Coronary artery (tissue), 2 donors: ENCODE data around the gene LSG1.

Experiments
- DNase-seq: peaks from one replicate; pipeline ENCODE4 v3.0.0-alpha.2; 2017; ENCODE audit warnings: low spot score
- H3K27ac ChIP-seq, 2 donors: fragments of 200-600 bp; sonication (generic); one replicate each; pipeline ENCODE4 v1.5.1; 2016 to 2019
- H3K4me3 ChIP-seq: fragments of 200-600 bp; sonication (generic); 2 replicates; pipeline ENCODE4 v1.5.1; 2016; ENCODE audit warnings: mild to moderate bottlenecking, moderate library complexity
- TF ChIP-seq, protein P1 (sequence below): fragments of 200-600 bp; sonication (generic); IDR thresholded peaks from one replicate; pipeline ENCODE4 v1.5.1; 2019; ENCODE audit warnings: antibody characterized with exemption

Gene LSG1

DNA sequence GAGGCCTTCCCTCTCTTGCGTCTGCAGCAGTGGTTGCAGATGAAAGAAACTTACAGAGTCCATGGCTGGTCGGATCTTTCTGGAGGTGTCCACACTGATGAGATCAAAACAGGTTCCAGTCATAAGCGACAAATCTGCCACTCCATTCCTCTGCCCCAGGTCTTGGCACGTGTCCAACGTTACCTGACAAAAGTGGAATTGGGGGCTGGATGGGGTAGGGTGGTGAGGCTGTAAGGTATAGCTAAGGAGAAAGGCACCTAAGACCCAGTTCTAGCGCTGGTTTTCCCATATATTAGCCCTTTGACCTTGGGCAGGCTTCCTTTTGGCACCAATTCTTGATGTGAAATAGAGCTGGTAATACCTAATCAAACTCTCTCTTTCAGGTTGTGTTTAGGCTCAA is 24.7 kb upstream of the LSG1 start:
- Histone ChIP-seq H3K27ac (no peak overlapping the region), H3K4me3 (no peak overlapping the region)
- TF ChIP-seq, protein P1, sequence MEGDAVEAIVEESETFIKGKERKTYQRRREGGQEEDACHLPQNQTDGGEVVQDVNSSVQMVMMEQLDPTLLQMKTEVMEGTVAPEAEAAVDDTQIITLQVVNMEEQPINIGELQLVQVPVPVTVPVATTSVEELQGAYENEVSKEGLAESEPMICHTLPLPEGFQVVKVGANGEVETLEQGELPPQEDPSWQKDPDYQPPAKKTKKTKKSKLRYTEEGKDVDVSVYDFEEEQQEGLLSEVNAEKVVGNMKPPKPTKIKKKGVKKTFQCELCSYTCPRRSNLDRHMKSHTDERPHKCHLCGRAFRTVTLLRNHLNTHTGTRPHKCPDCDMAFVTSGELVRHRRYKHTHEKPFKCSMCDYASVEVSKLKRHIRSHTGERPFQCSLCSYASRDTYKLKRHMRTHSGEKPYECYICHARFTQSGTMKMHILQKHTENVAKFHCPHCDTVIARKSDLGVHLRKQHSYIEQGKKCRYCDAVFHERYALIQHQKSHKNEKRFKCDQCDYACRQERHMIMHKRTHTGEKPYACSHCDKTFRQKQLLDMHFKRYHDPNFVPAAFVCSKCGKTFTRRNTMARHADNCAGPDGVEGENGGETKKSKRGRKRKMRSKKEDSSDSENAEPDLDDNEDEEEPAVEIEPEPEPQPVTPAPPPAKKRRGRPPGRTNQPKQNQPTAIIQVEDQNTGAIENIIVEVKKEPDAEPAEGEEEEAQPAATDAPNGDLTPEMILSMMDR, result no peak
- no peak for DNase-seq

DNA sequence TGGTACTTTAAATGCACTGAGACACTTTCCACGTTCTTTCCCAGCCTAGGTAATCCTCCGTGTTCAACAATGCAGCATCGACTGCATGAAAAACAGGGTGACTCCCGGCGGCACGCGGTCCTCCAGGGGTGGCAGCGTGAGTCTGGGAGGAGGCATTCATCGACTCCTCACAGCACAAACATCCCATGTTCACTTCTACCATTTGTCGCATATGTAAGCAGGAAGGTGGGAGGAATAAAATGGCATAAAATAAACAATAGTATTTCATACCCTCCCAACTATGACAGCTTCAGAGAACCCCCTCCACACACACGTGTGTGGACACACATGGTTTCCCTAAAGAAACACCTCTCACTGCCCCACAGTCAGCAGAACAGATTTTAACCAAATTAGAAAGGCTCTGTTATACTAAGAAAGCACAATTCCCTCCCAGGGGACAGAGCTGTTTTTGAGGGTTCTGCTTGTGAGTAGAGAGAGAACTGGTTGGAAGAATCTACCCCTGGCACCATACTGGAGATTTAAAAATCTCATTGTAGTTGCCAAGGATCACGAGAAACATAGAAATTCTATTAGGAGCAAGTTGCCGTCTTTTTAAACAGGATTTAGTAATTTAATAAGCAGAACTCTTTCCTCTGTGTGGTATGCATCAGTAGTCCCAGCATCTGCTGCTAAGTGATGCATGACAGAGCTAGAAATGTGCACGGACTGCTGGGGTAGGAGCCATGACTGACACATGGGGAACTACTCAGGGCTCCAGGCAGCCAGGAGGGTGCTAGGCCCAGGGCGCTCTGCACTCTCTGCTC is 19.7 kb upstream of the LSG1 start:
- no peak overlapping the region for H3K4me3 ChIP-seq
- TF ChIP-seq, protein P1, result no peak
- no peak for DNase-seq
- no peak overlapping the region for H3K27ac ChIP-seq

DNA sequence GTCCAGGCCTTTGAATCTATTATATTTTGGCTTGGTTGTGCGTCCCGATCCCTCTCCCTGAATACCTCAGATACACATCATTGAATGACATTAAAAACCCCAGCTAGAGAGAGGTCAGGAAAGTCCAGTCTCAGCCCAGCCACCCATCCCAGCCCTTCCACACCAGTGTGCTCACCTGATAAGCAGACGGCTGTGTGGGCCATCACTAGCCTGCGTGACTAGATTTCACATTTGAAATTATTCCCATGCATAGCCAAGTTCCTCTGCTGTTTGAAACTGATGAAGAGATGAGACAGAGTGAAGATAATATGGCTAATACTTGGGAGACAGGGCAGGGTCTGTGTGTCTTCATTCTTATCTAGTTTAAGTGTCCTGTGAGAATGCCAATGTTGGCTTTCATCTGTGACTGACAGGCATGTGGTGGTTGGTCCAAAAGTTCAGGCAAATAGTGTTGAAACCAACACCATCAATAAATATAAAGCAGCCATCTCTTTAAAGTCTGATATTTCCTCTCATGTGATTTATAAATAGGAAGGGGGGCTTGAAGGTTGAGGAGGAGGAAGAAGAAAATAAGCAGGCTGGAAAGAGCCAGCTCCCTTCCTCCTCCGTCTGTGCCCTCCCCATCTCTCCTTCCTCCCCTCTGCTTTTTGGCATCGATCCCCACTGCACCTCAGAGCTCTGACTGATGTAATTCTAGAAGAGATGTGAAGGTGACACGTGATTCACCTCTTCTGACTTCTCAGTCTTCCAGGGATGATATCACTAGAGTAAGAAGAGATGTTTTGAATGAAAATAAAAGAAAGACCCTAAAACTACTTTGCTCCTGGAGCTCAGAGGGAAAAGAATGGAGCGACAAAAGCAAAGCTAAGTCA is 18.7 kb upstream of the LSG1 start:
- H3K4me3 ChIP-seq, result no peak overlapping the region
- H3K27ac ChIP-seq, result no peak overlapping the region

DNA sequence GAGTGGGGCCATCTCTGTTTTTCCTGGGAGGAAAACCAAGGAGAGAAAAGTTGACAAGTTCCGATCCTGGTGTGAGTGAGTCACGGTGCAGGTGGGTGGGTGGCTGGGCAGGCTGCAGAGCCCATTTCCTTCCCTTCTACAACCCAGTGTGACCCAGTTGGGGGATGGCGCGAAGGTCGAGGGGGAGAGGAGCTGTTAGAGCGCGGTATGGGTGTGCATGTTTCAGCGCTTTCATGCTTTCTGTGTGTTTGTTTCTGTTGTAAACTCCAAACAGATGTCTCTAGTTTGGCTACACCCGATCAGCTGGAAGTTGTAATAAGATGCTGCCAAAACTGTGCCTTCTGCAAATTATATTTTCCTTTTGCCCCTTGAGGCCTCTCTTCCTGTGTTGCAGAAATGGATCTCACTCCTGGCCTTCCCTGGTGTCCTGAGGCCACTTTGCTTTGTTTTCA is 17.5 kb upstream of the LSG1 start:
- peak; percentile 62 for DNase-seq
- TF ChIP-seq, protein P1, result no peak
- Histone ChIP-seq H3K4me3 (no peak overlapping the region), H3K27ac (peak overlapping the region in 1 of 2 donors; percentile 28)

More for the DNA sequence above, 18.7 kb upstream of the LSG1 start:
- DNase-seq, result peak; percentile 45
- TF ChIP-seq, protein P1, result no peak

DNA sequence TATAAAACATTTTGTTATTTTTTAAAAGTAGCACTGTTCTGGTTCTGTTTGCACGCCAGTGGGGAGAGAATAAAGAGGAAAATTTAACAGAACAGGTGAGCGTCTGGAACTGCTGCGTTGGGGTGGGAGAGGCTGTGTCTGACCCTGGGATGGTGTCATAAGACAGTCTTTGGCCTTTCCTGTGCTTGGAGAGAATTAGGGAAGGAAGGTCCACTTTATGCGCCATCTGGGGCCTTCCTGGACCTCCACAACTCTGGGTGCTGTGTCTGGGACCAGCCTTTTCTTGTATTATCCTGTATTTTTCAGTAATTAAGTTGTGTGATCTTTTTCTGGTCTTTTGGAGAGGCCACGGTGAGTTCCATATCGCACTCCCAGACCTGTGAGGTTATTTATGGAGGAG is 17.0 kb upstream of the LSG1 start:
- DNase-seq, result peak; percentile 61
- TF ChIP-seq, protein P1, result no peak
- Histone ChIP-seq H3K27ac (no peak overlapping the region), H3K4me3 (no peak overlapping the region)

DNA sequence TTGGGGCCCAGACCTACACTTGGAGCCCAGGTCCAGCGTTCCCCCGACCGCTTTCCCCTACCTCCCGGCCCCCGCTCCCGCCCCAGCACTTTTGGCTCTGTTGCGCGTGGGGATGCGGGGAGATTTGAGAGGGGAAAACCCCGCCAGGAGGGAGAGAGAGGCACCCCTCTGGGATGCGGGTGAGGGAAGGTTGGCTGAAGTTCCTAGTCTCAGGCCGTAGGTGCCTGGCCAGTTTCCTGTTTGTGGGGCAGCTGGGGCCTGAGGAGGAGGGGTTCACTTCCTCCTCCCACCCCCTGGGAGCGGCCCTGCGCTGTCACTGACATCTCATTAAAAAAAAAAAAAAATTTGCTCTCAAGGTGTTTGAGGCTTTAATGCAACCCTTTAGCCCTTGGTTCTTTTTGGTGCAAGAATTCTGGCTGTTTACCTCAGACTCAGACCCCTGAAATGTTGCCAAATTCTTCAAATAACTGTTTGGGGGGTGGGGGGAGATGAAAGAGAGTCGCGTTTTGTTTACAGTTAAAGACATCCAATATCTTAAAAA is 16.3 kb upstream of the LSG1 start:
- H3K27ac ChIP-seq, result peak overlapping the region in 1 of 2 donors; percentile 90
- peak overlapping the region; percentile 87 for H3K4me3 ChIP-seq
- no peak for DNase-seq
- TF ChIP-seq, protein P1, result no peak
